Stimulated activated naive CD4-positive, alpha-beta T cell treated with Interleukin-2 at 50 U/mL for 16 hours (primary cell): ENCODE data around the gene FNDC3B.

Source experiments
- DNase-seq: peaks from one replicate; lab custom pipeline; 2025; lab: John Stamatoyannopoulos, UW

Gene FNDC3B

GRCh38 chr3:172213904-172214303, 174.5 kb downstream of the FNDC3B start:
- no peak for DNase-seq

- DNase-seq = no peak
These were observed 176.9 kb downstream of the FNDC3B start for GRCh38 chr3:172216267-172216666.

GRCh38 chr3:172216911-172217310, 177.5 kb downstream of the FNDC3B start:
- no peak for DNase-seq

GRCh38 chr3:172217877-172218276, 178.5 kb downstream of the FNDC3B start:
- DNase-seq = no peak

- DNase-seq = no peak
These were observed 179.3 kb downstream of the FNDC3B start for GRCh38 chr3:172218350-172219323.

GRCh38 chr3:172219750-172220149, 180.4 kb downstream of the FNDC3B start:
- DNase-seq = no peak

- no peak for DNase-seq
These were observed 182.2 kb downstream of the FNDC3B start for GRCh38 chr3:172221547-172221946.

GRCh38 chr3:172222478-172223071, 183.2 kb downstream of the FNDC3B start:
- DNase-seq = no peak

- DNase-seq = no peak
These were observed 184.5 kb downstream of the FNDC3B start for GRCh38 chr3:172223870-172224269.

GRCh38 chr3:172224560-172225214, 185.3 kb downstream of the FNDC3B start:
- DNase-seq = no peak

GRCh38 chr3:172225215-172225707, 185.9 kb downstream of the FNDC3B start:
- no peak for DNase-seq

GRCh38 chr3:172226831-172227230, 187.5 kb downstream of the FNDC3B start:
- DNase-seq = no peak

- no peak for DNase-seq
These were observed 188.1 kb downstream of the FNDC3B start for GRCh38 chr3:172227340-172228035.

GRCh38 chr3:172228036-172228415, 188.6 kb downstream of the FNDC3B start:
- DNase-seq = no peak

- no peak for DNase-seq
These were observed 190.1 kb downstream of the FNDC3B start for GRCh38 chr3:172229462-172229861.

- no peak for DNase-seq
These were observed 192.0 kb downstream of the FNDC3B start for GRCh38 chr3:172231318-172231901.

GRCh38 chr3:172232579-172233212, 193.3 kb downstream of the FNDC3B start:
- DNase-seq = no peak

GRCh38 chr3:172233474-172234277, 194.3 kb downstream of the FNDC3B start:
- no peak for DNase-seq

GRCh38 chr3:172235698-172236097, 196.3 kb downstream of the FNDC3B start:
- no peak for DNase-seq
